B cell (primary cell): ENCODE data around the gene GALNT17. TPM values are rescaled to one million over a fixed set of nuclear protein-coding genes. Genes with fewer than 3 reads are reported as not detected.

Experiments used
- ATAC-seq: fragments of 200-7000 bp; cut with Tn5 transposase; one replicate; pipeline ENCODE4 v1.10.0; 2021; ENCODE audit warnings: low read depth, mild to moderate bottlenecking, moderate number of reproducible peaks, moderate library complexity
- CTCF ChIA-PET: fragments of 350-600 bp; sonication (Branson Sonifier 250); formaldehyde crosslinking; loops from one replicate; lab custom pipeline; 2021; ENCODE audit warnings: antibody characterized with exemption, inconsistent platforms; lab: Charles Lee
- POLR2A ChIA-PET: fragments of 350-600 bp; sonication (Branson Sonifier 250); formaldehyde crosslinking; loops from one replicate; lab custom pipeline; 2021; ENCODE audit warnings: antibody characterized with exemption; lab: Charles Lee
- DNase-seq: peaks from one replicate; pipeline ENCODE4 v3.0.0; 2013
- H2AFZ ChIP-seq: 2 replicates; pipeline ENCODE4 v1.6.1; 2012; ENCODE audit warnings: mild to moderate bottlenecking, low read depth, low read length; ENCODE audit not compliant: insufficient read depth, poor library complexity, severe bottlenecking
- H3K27ac ChIP-seq, 2 donors: 1 replicate in 1 of 2; 2 replicates in 1 of 2; pipeline ENCODE4 v1.5.1; 2012 to 2013; ENCODE audit warnings: low read length in 2 of 2, mild to moderate bottlenecking in 2 of 2, moderate library complexity in 1 of 2
- H3K27me3 ChIP-seq, 4 experiments: fragments of 200-600 bp in 1 of 4; sonication (generic) in 1 of 4; replicated peaks in 1 of 4; 1 replicate in 2 of 4; 2 replicates in 2 of 4; pipeline versions ENCODE4 v1.6.1 to v1.7.0; 2013 to 2016; ENCODE audit warnings: low read length in 3 of 4, mild to moderate bottlenecking in 2 of 4, mixed read lengths in 1 of 4, moderate library complexity in 1 of 4; ENCODE audit not compliant: insufficient read depth in 4 of 4, control insufficient read depth in 3 of 4; ENCODE audit errors: control extremely low read depth in 1 of 4
- H3K36me3 ChIP-seq, 2 experiments: replicated peaks in 1 of 2; 1 replicate in 1 of 2; 2 replicates in 1 of 2; pipeline versions ENCODE4 v1.6.1 to v1.7.1; 2013; ENCODE audit warnings: low read length in 1 of 2; ENCODE audit not compliant: insufficient read depth in 2 of 2, control insufficient read depth in 1 of 2; ENCODE audit errors: control extremely low read depth in 1 of 2, extremely low read depth in 1 of 2
- H3K4me1 ChIP-seq, 2 donors: fragments of 200-600 bp in 1 of 2; sonication (generic) in 1 of 2; 1 replicate in 1 of 2; 2 replicates in 1 of 2; pipeline versions ENCODE4 v1.5.1 to v1.6.1; 2013 to 2017; ENCODE audit warnings: low read length in 2 of 2; ENCODE audit not compliant: control insufficient read depth in 2 of 2, insufficient read depth in 2 of 2
- H3K4me2 ChIP-seq: replicated peaks from 2 replicates; pipeline ENCODE3; 2012; ENCODE audit warnings: mild to moderate bottlenecking, low read depth, low read length; ENCODE audit not compliant: poor library complexity, severe bottlenecking
- H3K4me3 ChIP-seq, 5 experiments: fragments of 200-600 bp in 1 of 5; sonication (generic) in 1 of 5; 1 replicate in 3 of 5; 2 replicates in 2 of 5; pipeline versions ENCODE4 v1.5.1 to v1.7.0; 2011 to 2016; ENCODE audit warnings: low read length in 4 of 5, mild to moderate bottlenecking in 4 of 5, low read depth in 2 of 5, control low read depth in 1 of 5, moderate library complexity in 1 of 5; ENCODE audit not compliant: insufficient read depth in 1 of 5; ENCODE audit errors: control extremely low read depth in 1 of 5, extremely low read depth in 1 of 5
- H3K79me2 ChIP-seq: fragments of 200-600 bp; sonication (generic); one replicate; pipeline ENCODE4 v1.6.0; 2016; ENCODE audit warnings: low read length; ENCODE audit not compliant: control insufficient read depth, insufficient read depth
- H3K9ac ChIP-seq: fragments of 200-600 bp; sonication (generic); 2 replicates; pipeline ENCODE4 v1.6.1; 2017; ENCODE audit warnings: mild to moderate bottlenecking, low read length, moderate library complexity
- H3K9me3 ChIP-seq, 3 donors: one replicate each; pipeline versions ENCODE4 v1.6.1 to v1.7.1; 2013; ENCODE audit warnings: low read length in 2 of 3; ENCODE audit not compliant: control insufficient read depth in 2 of 3, insufficient read depth in 1 of 3; ENCODE audit errors: control extremely low read depth in 1 of 3
- H4K20me1 ChIP-seq: 2 replicates; pipeline ENCODE4 v1.6.0; 2012; ENCODE audit warnings: mild to moderate bottlenecking, low read length; ENCODE audit not compliant: insufficient read depth, control insufficient read depth, poor library complexity, severe bottlenecking
- H3K27ac Mint-ChIP-seq: one replicate; pipeline ENCODE4 v1.8.0; 2021; ENCODE audit warnings: mixed read lengths
- H3K27me3 Mint-ChIP-seq: one replicate; pipeline ENCODE4 v1.8.0; 2021; ENCODE audit warnings: mixed read lengths
- H3K4me1 Mint-ChIP-seq: one replicate; pipeline ENCODE4 v1.8.0; 2021; ENCODE audit warnings: mixed read lengths
- H3K4me3 Mint-ChIP-seq: one replicate; pipeline ENCODE4 v1.8.0; 2021; ENCODE audit warnings: mixed read lengths
- H3K9me3 Mint-ChIP-seq: one replicate; pipeline ENCODE4 v1.8.0; 2022; ENCODE audit warnings: mixed read lengths; ENCODE audit not compliant: insufficient read depth
- CTCF ChIP-seq: fragments of 200-600 bp; IDR thresholded peaks from one replicate; pipeline ENCODE4 v1.8.0; 2022; ENCODE audit warnings: antibody characterized with exemption, mild to moderate bottlenecking
- EZH2 ChIP-seq: IDR thresholded peaks from 2 replicates; pipeline ENCODE4 v1.6.1; 2012; ENCODE audit warnings: borderline replicate concordance, low read depth, mild to moderate bottlenecking, moderate library complexity, low read length; ENCODE audit not compliant: insufficient read depth, poor library complexity, severe bottlenecking
- WGBS: methylation state at CpG from one replicate; pipeline ENCODE4 v1.1.5; 2013; ENCODE audit warnings: missing lambda C conversion rate; ENCODE audit not compliant: insufficient coverage; 5-methylcytosine and 5-hydroxymethylcytosine counted together
- intact Hi-C: fragments of 100-400 bp; cut with micrococcal nuclease; formaldehyde crosslinking; loops from one replicate; pipeline ENCODE4 v1.10.0; 2022
- polyA plus RNA-seq: library from polyadenylated mRNA; depleted of rRNA; stranded (reverse); fragments of >200 nt; gene quantifications from 2 replicates; pipeline ENCODE4 v1.2.3, GENCODE V29; 2012
- total RNA-seq, 2 donors: library from RNA; stranded (reverse); fragments of 120-200 nt in 1 of 2; gene quantifications; 1 replicate in 1 of 2; 2 replicates in 1 of 2; pipeline versions ENCODE4 v1.2.3 to v1.2.4, GENCODE V29; 2013 to 2022

Gene GALNT17
- total and polyA plus RNA-seq, 2 donors (not counting 1 experiment from before 2014, with no cell fraction given): not detected

- Histone ChIP-seq H3K4me2 (no peak overlapping the region), H2AFZ (no peak overlapping the region), H3K36me3 (no peaks in the 10 kb centered on the region), H3K27ac (no peak overlapping the region), H3K79me2 (no peaks in the 10 kb centered on the region), H3K4me1 (no peaks in the 10 kb centered on the region), H4K20me1 (no peaks in the 10 kb centered on the region), H3K27me3 (no peaks in the 10 kb centered on the region), H3K9ac (no peak overlapping the region), H3K4me3 (no peak overlapping the region), H3K9me3 (peaks cover 0 to 27% (median 0%) of the 10 kb centered on the region in 3 donors)
- H3K4me1 Mint-ChIP-seq: no peaks in the 10 kb centered on the region
- TF ChIP-seq CTCF (no peak), EZH2 (no peak)
- WGBS: 94% methylated on average over 4 of the region's 4 CpGs
- no peak for DNase-seq
- CTCF ChIA-PET: no interaction called here
- intact Hi-C loops: no loop called here
- POLR2A ChIA-PET: no interaction called here
- no peaks in the 10 kb centered on the region for H3K27me3 Mint-ChIP-seq
- peaks cover 18% of the 10 kb centered on the region for H3K9me3 Mint-ChIP-seq
- H3K27ac Mint-ChIP-seq: no peak overlapping the region
- no peak for ATAC-seq
- no peak overlapping the region for H3K4me3 Mint-ChIP-seq
Measured at GRCh38 chr7:71186535-71187057, 54.7 kb downstream of the GALNT17 start.

- ChIA-PET CTCF (no interaction called here), POLR2A (no interaction called here)
- H3K4me3 ChIP-seq: no peak overlapping the region
- TF ChIP-seq CTCF (no peak), EZH2 (no peak)
- Mint-ChIP-seq H3K27ac (no peak overlapping the region), H3K4me1 (no peaks in the 10 kb centered on the region), H3K4me3 (no peak overlapping the region), H3K9me3 (peaks cover 20% of the 10 kb centered on the region), H3K27me3 (no peaks in the 10 kb centered on the region)
- H3K9me3 ChIP-seq: peaks cover 0 to 23% (median 0%) of the 10 kb centered on the region in 3 donors
- 83% methylated on average over 4 of the region's 6 CpGs for WGBS
- H3K4me2 ChIP-seq: no peak overlapping the region
- intact Hi-C loops: no loop called here
- H3K27me3 ChIP-seq: no peaks in the 10 kb centered on the region
- no peaks in the 10 kb centered on the region for H3K79me2 ChIP-seq
- ATAC-seq (no peak), DNase-seq (no peak)
- H3K9ac ChIP-seq: no peak overlapping the region
- no peaks in the 10 kb centered on the region for H4K20me1 ChIP-seq
- no peak overlapping the region for H2AFZ ChIP-seq
- H3K4me1 ChIP-seq: no peaks in the 10 kb centered on the region
- H3K27ac ChIP-seq: no peak overlapping the region
- H3K36me3 ChIP-seq: no peaks in the 10 kb centered on the region
Measured at GRCh38 chr7:71191771-71192170, 59.8 kb downstream of the GALNT17 start.
